T47D (cell line): ENCODE measurements around the gene BMI1.

Experiments used
- DNase-seq, 2 experiments: peaks; one replicate each; pipeline versions ENCODE4 v3.0.0 to v3.0.0-alpha.2; 2011 to 2012; ENCODE audit warnings: low read depth in 1 of 2, low spot score in 1 of 2
- JUND ChIP-seq: IDR thresholded peaks from 2 replicates; pipeline ENCODE4 v1.6.1; 2012; ENCODE audit warnings: low read depth
- in situ Hi-C: cut with HindIII; loops from 2 replicates; pipeline ENCODE4 v1.10.0; 2016; ENCODE audit warnings: low sequenced_read_pairs, low pct_unique_long_range_greater_than_20kb

BMI1 gene

GRCh38 chr10:22367471-22367870 is 46.6 kb downstream of the BMI1 start:
- no peak for TF ChIP-seq JUND
- in situ Hi-C loops: no loop called here
- no peak for DNase-seq

- in situ Hi-C loops: no loop called here
- TF ChIP-seq JUND: no peak
- no peak for DNase-seq
Measured at GRCh38 chr10:22368402-22368801, 47.5 kb downstream of the BMI1 start.

DNA sequence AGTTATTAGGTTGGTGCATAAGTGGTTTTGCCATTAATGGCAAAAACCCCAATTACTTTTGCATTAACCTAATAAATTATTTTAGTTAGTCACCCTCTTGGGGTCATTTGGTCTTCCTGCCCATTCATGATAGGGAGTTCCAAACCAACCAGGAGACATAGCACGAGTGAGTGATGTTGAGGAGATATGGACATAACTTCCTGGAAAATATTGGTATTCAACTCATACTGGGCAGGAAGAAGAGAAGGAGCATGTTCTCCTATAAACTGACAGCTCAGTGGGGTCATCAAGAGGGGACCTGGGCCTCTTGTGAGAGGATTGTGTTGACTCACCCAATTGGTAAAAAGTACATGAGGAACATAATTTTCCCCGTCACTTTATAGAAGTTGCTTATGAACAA is 48.1 kb downstream of the BMI1 start:
- TF ChIP-seq JUND: no peak
- DNase-seq: no peak
- in situ Hi-C loops: no loop called here

DNA sequence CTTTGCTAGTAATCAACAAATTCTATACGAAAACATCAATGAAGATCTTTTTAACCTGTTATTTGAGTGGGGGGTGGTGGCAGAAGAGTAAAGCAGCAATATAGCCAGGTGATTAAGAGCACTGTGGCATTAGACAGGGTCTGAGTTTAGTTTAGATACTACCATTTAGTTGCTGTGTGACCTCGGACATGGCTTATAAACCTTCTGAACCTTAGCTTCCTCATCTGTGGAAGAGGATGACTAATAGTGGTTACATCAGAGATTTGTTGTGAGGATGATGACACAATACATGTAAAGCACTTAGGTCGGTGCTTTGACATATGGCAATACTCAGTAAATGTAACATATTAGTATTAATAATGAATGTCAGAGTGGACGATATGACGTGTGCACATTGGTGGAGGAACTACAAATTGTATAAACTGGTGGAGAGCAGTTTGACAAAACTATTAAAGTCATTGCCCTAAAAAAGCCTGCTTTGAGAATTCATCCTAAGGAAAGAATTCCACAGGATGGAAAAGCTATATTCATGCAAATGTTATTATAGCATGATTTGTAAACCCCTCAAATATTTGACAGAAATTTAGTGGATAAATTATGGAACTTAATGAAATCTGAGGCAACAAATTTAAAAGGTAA is 48.7 kb downstream of the BMI1 start:
- in situ Hi-C loops: no loop called here
- no peak for TF ChIP-seq JUND
- DNase-seq: no peak

GRCh38 chr10:22370320-22370719 is 49.4 kb downstream of the BMI1 start:
- in situ Hi-C loops: no loop called here
- no peak for TF ChIP-seq JUND

DNA sequence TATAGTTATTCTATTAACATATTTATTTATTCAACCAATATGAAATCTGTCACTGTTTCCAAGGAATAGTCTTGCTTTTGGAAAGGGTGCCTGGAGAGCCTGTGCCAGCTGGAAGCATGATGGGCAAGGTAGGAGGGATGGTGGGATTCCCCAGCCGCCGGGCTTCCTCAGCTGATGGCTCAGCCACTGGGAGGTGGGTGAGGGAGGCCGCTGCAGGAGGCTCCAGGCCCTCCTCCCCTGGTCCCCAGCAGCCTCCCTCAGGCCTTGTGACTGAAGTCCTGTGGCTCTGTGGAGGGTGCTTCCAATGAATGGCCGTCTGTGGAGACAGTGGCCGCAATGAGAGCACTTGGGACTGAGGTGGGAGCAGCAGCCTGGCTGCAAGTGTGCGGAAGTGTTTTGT is 51.4 kb downstream of the BMI1 start:
- in situ Hi-C loops: no loop called here
- no peak for DNase-seq
- TF ChIP-seq JUND: no peak

More at GRCh38 chr10:22370320-22370719, 49.4 kb downstream of the BMI1 start:
- no peak for DNase-seq

DNA sequence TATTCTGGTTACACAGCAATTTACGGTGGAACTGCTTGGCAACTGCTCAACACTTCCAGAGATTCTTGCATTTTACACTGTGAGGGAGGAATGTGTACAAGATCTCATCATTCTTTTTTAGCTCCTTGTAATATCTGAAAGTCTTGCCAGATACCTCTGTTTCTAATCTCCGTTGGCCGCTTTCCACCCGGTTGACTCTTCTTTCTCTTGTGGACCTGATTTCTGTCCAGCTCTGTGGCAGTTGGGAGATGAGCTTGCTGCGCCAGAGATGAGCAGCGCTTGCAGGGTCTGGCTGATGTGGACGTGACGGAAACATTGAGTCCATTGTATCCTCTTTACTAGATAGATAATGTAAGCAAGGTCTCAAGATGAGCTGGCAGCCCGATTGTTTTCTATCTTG is 52.0 kb downstream of the BMI1 start:
- no peak for DNase-seq
- in situ Hi-C loops: no loop called here
- no peak for TF ChIP-seq JUND

GRCh38 chr10:22374489-22375126 is 53.7 kb downstream of the BMI1 start:
- in situ Hi-C loops: no loop called here
- TF ChIP-seq JUND: no peak

DNA sequence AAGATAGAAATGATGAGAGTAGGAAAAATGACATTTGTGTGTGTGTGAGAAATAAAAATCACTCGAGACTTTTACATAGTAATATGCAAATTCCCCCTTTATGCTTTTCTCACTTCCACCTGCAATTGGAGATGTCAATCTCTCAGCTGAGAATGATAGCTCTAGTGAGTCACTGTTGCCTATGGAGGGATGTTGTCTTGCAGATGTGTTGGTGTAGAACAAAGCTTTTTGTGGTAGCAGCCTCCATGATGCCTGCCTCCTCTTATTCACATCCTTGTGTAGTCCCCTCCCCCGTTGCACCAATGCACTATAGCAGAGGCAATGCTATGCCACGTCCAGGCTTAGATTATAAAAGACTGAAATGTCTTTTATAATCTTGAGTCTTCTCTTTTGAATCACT is 58.2 kb downstream of the BMI1 start:
- DNase-seq: no peak
- TF ChIP-seq JUND: no peak
- in situ Hi-C loops: no loop called here

More at GRCh38 chr10:22374489-22375126, 53.7 kb downstream of the BMI1 start:
- DNase-seq: no peak
